Activated naive CD4-positive, alpha-beta T cell treated with anti-CD3 and anti-CD28 coated beads, Interleukin-2, amount 50 U/mL, for 72 hours (primary cell): ENCODE measurements around the gene PTGR3. TPM values are rescaled to one million over a fixed set of nuclear protein-coding genes. Genes with fewer than 3 reads are reported as not detected.

Experiments used
- ATAC-seq, 2 donors: fragments of 150-1000 bp; cut with Tn5 transposase; 2 replicates each; pipeline ENCODE4 v1.10.0; 2021; ENCODE audit warnings: mild to moderate bottlenecking in 2 of 2, moderate library complexity in 2 of 2
- DNase-seq, 2 donors: peaks; one replicate each; pipeline ENCODE4 v3.0.0; 2021 to 2022; ENCODE audit warnings: low spot score in 2 of 2
- H3K27ac Mint-ChIP-seq, 2 donors: one replicate each; pipeline ENCODE4 v1.8.0; 2022; ENCODE audit warnings: mild to moderate bottlenecking in 2 of 2, mixed read lengths in 2 of 2
- H3K36me3 Mint-ChIP-seq, 2 donors: one replicate each; pipeline ENCODE4 v1.8.0; 2022; ENCODE audit warnings: mixed read lengths in 2 of 2
- H3K9me3 Mint-ChIP-seq, 2 donors: one replicate each; pipeline ENCODE4 v1.8.0; 2022; ENCODE audit warnings: mixed read lengths in 2 of 2
- total RNA-seq, 2 donors: library from RNA; stranded (reverse); gene quantifications; one replicate each; pipeline ENCODE4 v1.2.3, GENCODE V29; 2022

Gene PTGR3
- total RNA-seq, 2 donors from 2014 or later, result 25.9 to 31.6 TPM

- Mint-ChIP-seq H3K27ac (peak overlapping the region in 1 of 2 donors; percentile 98), H3K36me3 (peaks cover 33 to 50% of the 10 kb centered on the region in 2 donors)
- ATAC-seq, result no peak
Measured at GRCh38 chr18:75211626-75211952, 2.6 kb upstream of the PTGR3 start.

DNA sequence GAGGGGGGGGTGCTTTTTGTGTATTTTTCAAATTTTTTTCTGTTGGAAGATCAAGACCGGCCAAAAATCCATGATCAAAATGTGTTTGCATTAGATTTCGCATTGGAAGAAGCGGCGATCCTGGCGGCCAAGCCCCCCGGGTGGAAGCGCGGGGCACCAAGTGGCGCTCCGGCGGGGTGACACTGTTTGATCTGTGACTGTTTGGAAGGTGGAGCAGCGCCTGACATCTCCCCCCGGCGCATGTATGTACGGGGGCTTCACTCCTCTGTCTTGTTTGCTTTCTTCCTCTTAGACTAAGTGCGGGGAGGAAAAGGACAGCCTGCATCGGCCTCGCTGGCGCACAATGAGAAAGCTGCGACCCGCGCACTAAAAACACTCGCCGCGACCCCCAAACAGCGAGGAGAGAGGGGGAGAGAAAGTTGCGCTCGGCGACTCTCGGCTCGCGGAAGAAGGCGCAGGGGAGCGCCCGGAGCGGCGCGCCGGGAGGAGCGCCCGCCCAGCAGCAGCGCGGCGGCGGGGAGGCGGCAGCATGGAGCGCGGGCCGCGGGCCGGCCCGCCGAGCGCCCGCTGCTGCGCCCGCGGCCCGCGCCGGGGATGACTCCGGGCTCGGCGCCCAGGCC lies 2.2 kb upstream of the PTGR3 start:
- Mint-ChIP-seq H3K36me3 (peaks cover 33 to 50% of the 10 kb centered on the region in 2 donors), H3K9me3 (no peaks in the 10 kb centered on the region), H3K27ac (peak overlapping the region; percentile 98 to 99)
- DNase-seq, result no peak
- no peak for ATAC-seq

More at GRCh38 chr18:75211626-75211952, 2.6 kb upstream of the PTGR3 start:
- H3K9me3 Mint-ChIP-seq, result no peaks in the 10 kb centered on the region
- DNase-seq, result no peak

GRCh38 chr18:75210274-75211001 lies 1.5 kb upstream of the PTGR3 start, which contains the start of gene TSHZ1:
TSHZ1 (plus strand) TSS chr18:75210797; CDS start chr18:75211877, 1,080 bp downstream.
- no peaks in the 10 kb centered on the region for H3K9me3 Mint-ChIP-seq
- DNase-seq, result peak in 1 of 2 donors; percentile 38
- peak within 1 kb of the TSS; percentile 98 to 99 for H3K27ac Mint-ChIP-seq
- peak; percentile 22 to 45 for ATAC-seq
- peaks cover 33 to 47% of the 10 kb centered on the region in 2 donors for H3K36me3 Mint-ChIP-seq

DNA sequence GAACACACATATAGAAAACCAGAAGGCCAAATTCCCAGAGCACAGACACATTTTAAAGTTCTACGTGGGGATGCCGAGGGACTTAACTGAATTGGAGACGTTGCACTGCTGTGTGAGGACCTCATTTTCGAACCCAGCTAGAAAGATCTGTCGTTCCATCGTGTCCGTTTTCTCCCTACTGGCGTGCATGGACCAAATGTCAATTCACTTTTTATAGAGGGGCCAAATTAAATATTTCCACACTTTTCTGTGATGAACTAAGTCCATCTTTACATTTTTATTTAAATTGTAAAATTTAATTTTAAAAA lies 966 bp upstream of the PTGR3 start:
- DNase-seq (no peak), ATAC-seq (no peak)
- Mint-ChIP-seq H3K36me3 (peaks cover 33 to 42% of the 10 kb centered on the region in 2 donors), H3K27ac (peak overlapping the region; percentile 98 to 99), H3K9me3 (no peaks in the 10 kb centered on the region)

- Mint-ChIP-seq H3K36me3 (peaks cover 33% of the 10 kb centered on the region in 2 donors), H3K27ac (peak overlapping the region in 1 of 2 donors; percentile 98), H3K9me3 (no peaks in the 10 kb centered on the region)
- ATAC-seq, result peak in 1 of 2 donors; percentile 24
- peak in 1 of 2 donors; percentile 36 for DNase-seq
Measured at GRCh38 chr18:75208836-75209128, 157 bp downstream of the PTGR3 start.

DNA sequence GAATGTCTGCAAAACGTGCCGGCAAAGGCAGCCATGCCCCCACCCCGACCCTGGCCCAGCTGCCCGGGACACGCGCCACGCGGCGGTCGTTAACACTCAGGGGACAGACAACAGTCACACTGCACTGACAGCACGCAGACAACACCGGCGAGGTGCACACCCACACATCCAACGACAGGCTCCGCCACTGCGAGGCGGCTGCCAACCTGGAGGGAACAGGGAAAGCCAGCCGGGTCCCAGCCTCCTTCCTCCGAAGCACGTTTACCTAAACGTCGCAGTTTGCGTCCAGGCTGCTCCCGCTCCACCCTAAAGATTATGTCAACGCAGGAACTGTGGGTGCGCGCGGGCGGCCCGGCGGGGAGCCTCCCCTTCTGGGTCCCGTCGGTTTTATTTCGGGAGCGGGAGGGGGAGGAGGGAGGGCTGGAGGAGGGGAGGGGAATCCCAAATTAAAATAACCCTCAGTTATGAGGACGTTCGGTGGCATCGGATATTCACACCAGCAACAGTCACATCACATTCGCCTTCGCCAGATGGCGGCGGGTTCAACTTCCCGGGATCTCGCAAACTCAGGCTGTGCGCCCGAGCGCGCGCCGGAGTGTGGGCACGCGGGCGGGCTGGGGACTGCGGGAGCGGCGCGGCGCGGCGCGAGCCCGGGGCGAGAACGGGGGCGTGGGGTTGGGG lies 644 bp downstream of the PTGR3 start:
- ATAC-seq, result peak; percentile 6 to 33
- DNase-seq, result peak; percentile 44 to 73
- H3K27ac Mint-ChIP-seq, result peak overlapping the region; percentile 87 to 98
- peaks cover 33% of the 10 kb centered on the region in 2 donors for H3K36me3 Mint-ChIP-seq
- H3K9me3 Mint-ChIP-seq, result no peaks in the 10 kb centered on the region

GRCh38 chr18:75207310-75208154 lies 1.4 kb downstream of the PTGR3 start:
- peak; percentile 33 to 59 for ATAC-seq
- DNase-seq, result no peak
- Mint-ChIP-seq H3K9me3 (no peaks in the 10 kb centered on the region), H3K27ac (peak overlapping the region; percentile 87 to 98), H3K36me3 (peaks cover 26 to 28% of the 10 kb centered on the region in 2 donors)

- no peaks in the 10 kb centered on the region for H3K9me3 Mint-ChIP-seq
- DNase-seq, result no peak
- peaks cover 25 to 27% of the 10 kb centered on the region in 2 donors for H3K36me3 Mint-ChIP-seq
- peak overlapping the region in 1 of 2 donors; percentile 87 for H3K27ac Mint-ChIP-seq
- no peak for ATAC-seq
Measured at GRCh38 chr18:75206452-75207309, 2.3 kb downstream of the PTGR3 start.

DNA sequence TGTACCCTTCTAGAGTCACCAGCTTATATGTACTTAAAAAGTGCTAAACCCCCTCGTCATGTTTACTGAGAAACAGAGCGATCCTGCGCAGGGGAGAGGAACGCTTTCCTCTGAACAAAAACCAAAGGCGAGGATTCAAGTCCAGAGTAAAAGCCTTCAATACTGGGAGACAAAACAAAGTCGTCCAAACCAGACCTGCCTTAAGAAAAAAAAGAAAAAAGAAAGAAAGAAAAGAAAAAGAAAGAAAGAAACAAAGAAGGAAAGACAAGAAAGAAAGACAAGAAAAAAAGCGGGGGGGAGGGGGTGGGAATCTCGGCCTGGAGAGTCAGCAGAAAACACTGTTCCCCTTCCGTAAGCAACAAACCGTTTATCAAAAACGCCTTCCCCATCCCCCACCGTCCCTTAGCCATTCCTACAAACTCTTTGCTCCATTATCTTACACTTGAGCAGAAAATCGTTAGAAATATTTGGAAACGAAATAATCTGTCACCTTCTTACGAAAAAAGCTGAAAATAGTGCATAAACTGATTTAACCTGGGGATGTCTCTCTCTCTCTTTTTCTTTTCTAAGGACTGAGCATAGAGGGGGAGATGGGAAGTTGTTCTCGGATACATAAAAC lies 3.3 kb downstream of the PTGR3 start:
- peaks cover 18 to 30% of the 10 kb centered on the region in 2 donors for H3K36me3 Mint-ChIP-seq
- ATAC-seq, result no peak
- H3K27ac Mint-ChIP-seq, result no peak overlapping the region

DNA sequence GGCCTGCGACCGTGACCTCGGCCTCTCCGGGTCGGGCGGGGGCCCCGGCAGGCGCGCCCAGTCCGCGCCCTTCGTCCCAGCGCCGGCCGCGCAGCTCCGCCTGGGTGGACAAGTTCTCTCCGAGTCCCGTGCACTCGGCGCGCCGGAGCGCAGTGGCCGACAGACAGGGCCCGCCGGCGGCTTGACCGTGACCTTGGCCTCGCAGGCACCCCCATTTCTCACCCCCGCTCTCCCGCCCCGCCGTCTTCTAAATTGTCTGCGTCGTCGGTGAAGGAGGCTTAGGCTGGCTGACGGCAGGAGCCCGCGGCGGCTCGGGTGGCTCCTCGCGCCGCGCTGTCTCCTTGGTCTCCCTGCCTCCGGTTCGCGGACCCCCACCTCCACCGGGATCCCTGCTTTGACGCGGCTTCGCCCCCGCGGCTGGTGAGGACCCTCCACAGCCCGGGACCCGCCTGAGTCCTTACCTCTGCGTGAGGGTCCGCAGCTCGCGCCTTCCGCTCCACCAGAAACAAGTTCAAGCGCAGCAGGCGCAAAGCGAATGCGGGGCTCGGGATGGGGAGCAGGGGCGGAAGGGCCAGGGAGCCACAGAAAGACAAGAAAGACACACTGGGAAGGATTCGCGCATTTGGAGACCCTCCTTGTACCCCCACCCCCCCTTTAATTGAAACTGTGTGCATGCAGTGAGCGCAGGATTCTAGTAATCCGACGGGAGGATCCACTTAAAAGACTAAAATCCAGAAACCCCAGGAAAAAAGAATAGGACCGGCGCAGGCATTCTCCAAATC lies 4.0 kb downstream of the PTGR3 start:
- DNase-seq (no peak), ATAC-seq (no peak)
- H3K27ac Mint-ChIP-seq, result no peak overlapping the region
- peaks cover 13 to 27% of the 10 kb centered on the region in 2 donors for H3K36me3 Mint-ChIP-seq
- H3K9me3 Mint-ChIP-seq, result no peaks in the 10 kb centered on the region

More for the DNA sequence above, 3.3 kb downstream of the PTGR3 start:
- no peaks in the 10 kb centered on the region for H3K9me3 Mint-ChIP-seq
- DNase-seq, result no peak

GRCh38 chr18:75204269-75204731 lies 4.6 kb downstream of the PTGR3 start:
- ATAC-seq, result no peak
- Mint-ChIP-seq H3K27ac (no peak overlapping the region), H3K36me3 (peaks cover 13 to 27% of the 10 kb centered on the region in 2 donors), H3K9me3 (no peaks in the 10 kb centered on the region)
- no peak for DNase-seq

- ATAC-seq (no peak), DNase-seq (no peak)
- Mint-ChIP-seq H3K27ac (no peak overlapping the region), H3K36me3 (peaks cover 13 to 27% of the 10 kb centered on the region in 2 donors), H3K9me3 (no peaks in the 10 kb centered on the region)
Measured at GRCh38 chr18:75203416-75204268, 5.3 kb downstream of the PTGR3 start.

- H3K9me3 Mint-ChIP-seq, result no peaks in the 10 kb centered on the region
Measured at GRCh38 chr18:75202696-75203365, 6.1 kb downstream of the PTGR3 start.

More at GRCh38 chr18:75202696-75203365, 6.1 kb downstream of the PTGR3 start:
- peaks cover 8 to 23% of the 10 kb centered on the region in 2 donors for H3K36me3 Mint-ChIP-seq
- no peak overlapping the region for H3K27ac Mint-ChIP-seq
- DNase-seq (no peak), ATAC-seq (no peak)
